Neural cell (in vitro differentiated cells): ENCODE data around the gene SUCO. TPM values are rescaled to one million over a fixed set of nuclear protein-coding genes. Genes with fewer than 3 reads are reported as not detected.

Source experiments
- H2AFZ ChIP-seq: fragments of 200-600, 300-800 bp; sonication (generic), shearing (Covaris generic); 2 replicates; pipeline ENCODE4 v1.6.0; 2014; ENCODE audit warnings: low read depth, mild to moderate bottlenecking, antibody characterized with exemption, low read length, moderate library complexity
- H3F3A ChIP-seq: fragments of 200-600 bp; shearing (Covaris generic); 2 replicates; pipeline ENCODE4 v1.6.1; 2016; ENCODE audit warnings: mild to moderate bottlenecking, moderate library complexity, mixed read lengths, antibody characterized with exemption, low read length; ENCODE audit not compliant: insufficient read depth, poor library complexity, severe bottlenecking
- H3K27ac ChIP-seq: fragments of 200-600, 300-800 bp; sonication (generic), shearing (Covaris generic); 2 replicates; pipeline ENCODE4 v1.5.1; 2014; ENCODE audit warnings: mild to moderate bottlenecking, low read length, moderate library complexity
- H3K27me3 ChIP-seq: fragments of 300-800, 200-600 bp; sonication (generic), shearing (Covaris generic); 2 replicates; pipeline ENCODE4 v1.6.0; 2014; ENCODE audit warnings: mild to moderate bottlenecking, low read depth, low read length, moderate library complexity; ENCODE audit not compliant: insufficient read depth
- H3K36me3 ChIP-seq: fragments of 300-800, 200-600 bp; sonication (generic), shearing (Covaris generic); 2 replicates; pipeline ENCODE4 v1.5.1; 2014; ENCODE audit warnings: mild to moderate bottlenecking, antibody characterized with exemption, low read length, moderate library complexity; ENCODE audit not compliant: insufficient read depth
- H3K4me2 ChIP-seq: fragments of 300-800, 200-600 bp; sonication (generic), shearing (Covaris generic); 2 replicates; pipeline ENCODE4 v1.6.0; 2014; ENCODE audit warnings: mild to moderate bottlenecking, low read length
- H3K4me3 ChIP-seq: fragments of 300-800, 200-600 bp; sonication (generic), shearing (Covaris generic); 2 replicates; pipeline ENCODE4 v1.5.1; 2014; ENCODE audit warnings: mild to moderate bottlenecking, low read length, moderate library complexity
- H3K79me2 ChIP-seq: fragments of 200-600 bp; shearing (Covaris generic); replicated peaks from 2 replicates; pipeline ENCODE4 v1.6.0; 2014; ENCODE audit warnings: mild to moderate bottlenecking, low read length, moderate library complexity; ENCODE audit not compliant: insufficient read depth
- H3K9ac ChIP-seq: fragments of 300-800, 200-600 bp; sonication (generic), shearing (Covaris generic); 2 replicates; pipeline ENCODE4 v1.6.1; 2016; ENCODE audit warnings: mild to moderate bottlenecking, low read length, mixed read lengths
- H3K9me2 ChIP-seq: fragments of 200-600 bp; shearing (Covaris generic); 2 replicates; pipeline ENCODE4 v1.6.1; 2016; ENCODE audit warnings: mild to moderate bottlenecking, low read length, mixed read lengths; ENCODE audit not compliant: insufficient read depth
- H3K9me3 ChIP-seq: fragments of 200-600, 300-800 bp; sonication (generic), shearing (Covaris generic); 2 replicates; pipeline ENCODE4 v1.6.1; 2016; ENCODE audit warnings: mild to moderate bottlenecking, mixed run types, low read length, moderate library complexity, mixed read lengths
- H4K20me1 ChIP-seq: fragments of 200-600 bp; shearing (Covaris generic); 2 replicates; pipeline ENCODE4 v1.6.1; 2016; ENCODE audit warnings: mild to moderate bottlenecking, mixed run types; ENCODE audit not compliant: insufficient read depth
- EP300 ChIP-seq: fragments of 450-650 bp; conservative IDR thresholded peaks from 2 replicates; pipeline ENCODE4 v1.6.1; 2014; ENCODE audit warnings: antibody characterized with exemption, mild to moderate bottlenecking, moderate library complexity; ENCODE audit not compliant: poor library complexity, severe bottlenecking
- EZH2 ChIP-seq: fragments of 200-600, 300-800 bp; shearing (Covaris generic), sonication (generic); IDR thresholded peaks from 2 replicates; pipeline ENCODE4 v1.6.1; 2014; ENCODE audit warnings: antibody characterized with exemption, low read length, borderline replicate concordance, mild to moderate bottlenecking; ENCODE audit not compliant: insufficient read depth, poor library complexity, severe bottlenecking
- MXI1 ChIP-seq: fragments of 450-650 bp; conservative IDR thresholded peaks from 2 replicates; pipeline ENCODE4 v1.6.1; 2014; ENCODE audit warnings: antibody characterized with exemption, mild to moderate bottlenecking; ENCODE audit not compliant: poor library complexity, severe bottlenecking
- POLR2AphosphoS5 ChIP-seq: IDR thresholded peaks from 2 replicates; pipeline ENCODE4 v1.6.1; 2012
- RAD21 ChIP-seq: fragments of 450-650 bp; conservative IDR thresholded peaks from 2 replicates; pipeline ENCODE4 v1.6.1; 2014; ENCODE audit warnings: antibody characterized with exemption, mild to moderate bottlenecking, moderate library complexity
- SMC3 ChIP-seq: fragments of 450-650 bp; conservative IDR thresholded peaks from 2 replicates; pipeline ENCODE4 v1.6.1; 2014; ENCODE audit warnings: antibody characterized with exemption, mild to moderate bottlenecking, moderate library complexity; ENCODE audit not compliant: poor library complexity
- TAF1 ChIP-seq: IDR thresholded peaks from 2 replicates; pipeline ENCODE4 v1.6.1; 2012; ENCODE audit warnings: low read depth
- polyA plus RNA-seq: library from polyadenylated mRNA; depleted of rRNA; stranded (reverse); fragments of >200 nt; gene quantifications from 2 replicates; pipeline ENCODE4 v1.2.3, GENCODE V29; 2014
- TF ChIP-seq, protein P1 (sequence below): IDR thresholded peaks from 2 replicates; pipeline ENCODE4 v1.6.1; 2012; ENCODE audit warnings: borderline replicate concordance
- TF ChIP-seq, protein P2 (sequence below): fragments of 450-650 bp; IDR thresholded peaks from 2 replicates; pipeline ENCODE4 v1.5.1; 2014; ENCODE audit warnings: antibody characterized with exemption, mild to moderate bottlenecking, moderate library complexity; ENCODE audit not compliant: poor library complexity, severe bottlenecking

SUCO gene
- polyA plus RNA-seq, 1 donor from 2014 or later: 43.4 TPM

DNA sequence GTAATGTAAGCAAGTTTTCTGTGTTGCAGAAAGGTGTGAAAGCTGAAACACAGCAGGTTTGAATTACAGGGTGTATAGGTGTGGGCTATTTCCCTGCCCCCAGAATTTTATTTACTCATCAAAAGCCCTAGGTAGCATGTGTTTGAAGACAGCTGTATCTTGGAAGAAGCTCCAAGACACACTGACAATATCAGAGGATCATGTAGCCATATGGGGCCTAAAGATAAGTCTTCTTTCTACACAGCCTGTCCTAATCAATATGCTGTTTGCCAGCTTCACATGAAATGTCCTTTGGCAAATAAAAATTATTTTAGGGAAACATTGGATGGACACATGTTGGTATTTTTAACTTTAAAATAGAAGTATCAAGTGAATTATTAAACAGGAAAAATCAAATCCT lies 17.5 kb upstream of the SUCO start:
- no peaks in the 10 kb centered on the region for H3K79me2 ChIP-seq
- H4K20me1 ChIP-seq: no peaks in the 10 kb centered on the region
- TF ChIP-seq TAF1 (no peak), EZH2 (no peak), POLR2AphosphoS5 (no peak), SMC3 (no peak), RAD21 (no peak), EP300 (no peak), MXI1 (no peak)
- TF ChIP-seq, protein P1, sequence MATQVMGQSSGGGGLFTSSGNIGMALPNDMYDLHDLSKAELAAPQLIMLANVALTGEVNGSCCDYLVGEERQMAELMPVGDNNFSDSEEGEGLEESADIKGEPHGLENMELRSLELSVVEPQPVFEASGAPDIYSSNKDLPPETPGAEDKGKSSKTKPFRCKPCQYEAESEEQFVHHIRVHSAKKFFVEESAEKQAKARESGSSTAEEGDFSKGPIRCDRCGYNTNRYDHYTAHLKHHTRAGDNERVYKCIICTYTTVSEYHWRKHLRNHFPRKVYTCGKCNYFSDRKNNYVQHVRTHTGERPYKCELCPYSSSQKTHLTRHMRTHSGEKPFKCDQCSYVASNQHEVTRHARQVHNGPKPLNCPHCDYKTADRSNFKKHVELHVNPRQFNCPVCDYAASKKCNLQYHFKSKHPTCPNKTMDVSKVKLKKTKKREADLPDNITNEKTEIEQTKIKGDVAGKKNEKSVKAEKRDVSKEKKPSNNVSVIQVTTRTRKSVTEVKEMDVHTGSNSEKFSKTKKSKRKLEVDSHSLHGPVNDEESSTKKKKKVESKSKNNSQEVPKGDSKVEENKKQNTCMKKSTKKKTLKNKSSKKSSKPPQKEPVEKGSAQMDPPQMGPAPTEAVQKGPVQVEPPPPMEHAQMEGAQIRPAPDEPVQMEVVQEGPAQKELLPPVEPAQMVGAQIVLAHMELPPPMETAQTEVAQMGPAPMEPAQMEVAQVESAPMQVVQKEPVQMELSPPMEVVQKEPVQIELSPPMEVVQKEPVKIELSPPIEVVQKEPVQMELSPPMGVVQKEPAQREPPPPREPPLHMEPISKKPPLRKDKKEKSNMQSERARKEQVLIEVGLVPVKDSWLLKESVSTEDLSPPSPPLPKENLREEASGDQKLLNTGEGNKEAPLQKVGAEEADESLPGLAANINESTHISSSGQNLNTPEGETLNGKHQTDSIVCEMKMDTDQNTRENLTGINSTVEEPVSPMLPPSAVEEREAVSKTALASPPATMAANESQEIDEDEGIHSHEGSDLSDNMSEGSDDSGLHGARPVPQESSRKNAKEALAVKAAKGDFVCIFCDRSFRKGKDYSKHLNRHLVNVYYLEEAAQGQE: no peak
- TF ChIP-seq, protein P2, sequence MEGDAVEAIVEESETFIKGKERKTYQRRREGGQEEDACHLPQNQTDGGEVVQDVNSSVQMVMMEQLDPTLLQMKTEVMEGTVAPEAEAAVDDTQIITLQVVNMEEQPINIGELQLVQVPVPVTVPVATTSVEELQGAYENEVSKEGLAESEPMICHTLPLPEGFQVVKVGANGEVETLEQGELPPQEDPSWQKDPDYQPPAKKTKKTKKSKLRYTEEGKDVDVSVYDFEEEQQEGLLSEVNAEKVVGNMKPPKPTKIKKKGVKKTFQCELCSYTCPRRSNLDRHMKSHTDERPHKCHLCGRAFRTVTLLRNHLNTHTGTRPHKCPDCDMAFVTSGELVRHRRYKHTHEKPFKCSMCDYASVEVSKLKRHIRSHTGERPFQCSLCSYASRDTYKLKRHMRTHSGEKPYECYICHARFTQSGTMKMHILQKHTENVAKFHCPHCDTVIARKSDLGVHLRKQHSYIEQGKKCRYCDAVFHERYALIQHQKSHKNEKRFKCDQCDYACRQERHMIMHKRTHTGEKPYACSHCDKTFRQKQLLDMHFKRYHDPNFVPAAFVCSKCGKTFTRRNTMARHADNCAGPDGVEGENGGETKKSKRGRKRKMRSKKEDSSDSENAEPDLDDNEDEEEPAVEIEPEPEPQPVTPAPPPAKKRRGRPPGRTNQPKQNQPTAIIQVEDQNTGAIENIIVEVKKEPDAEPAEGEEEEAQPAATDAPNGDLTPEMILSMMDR: no peak
- H3K36me3 ChIP-seq: no peaks in the 10 kb centered on the region
- no peak overlapping the region for H2AFZ ChIP-seq
- H3K4me2 ChIP-seq: no peak overlapping the region
- H3K9me3 ChIP-seq: no peaks in the 10 kb centered on the region
- no peak overlapping the region for H3K9ac ChIP-seq
- no peak overlapping the region for H3K4me3 ChIP-seq
- H3K27ac ChIP-seq: no peak overlapping the region
- no peaks in the 10 kb centered on the region for H3K27me3 ChIP-seq
- H3K9me2 ChIP-seq: no peaks in the 10 kb centered on the region
- H3F3A ChIP-seq: no peaks in the 10 kb centered on the region

DNA sequence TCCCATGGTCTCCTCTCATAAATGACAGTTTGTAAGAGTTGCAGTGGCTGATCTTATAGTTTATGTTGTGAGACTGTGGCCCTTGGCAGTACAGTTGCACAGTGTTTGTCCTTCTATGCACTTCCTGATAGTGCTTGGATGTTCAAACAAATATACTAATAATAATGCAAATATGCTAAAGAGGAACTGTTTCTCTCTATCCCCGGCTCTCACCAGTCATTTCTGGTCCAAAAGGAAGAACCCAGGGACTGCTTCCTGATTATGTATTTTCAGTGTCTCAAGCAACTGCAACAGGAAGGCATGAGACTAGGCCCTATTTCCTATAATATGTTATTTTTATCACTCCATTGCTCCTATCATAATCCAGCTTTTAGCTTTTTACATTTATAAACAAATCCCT lies 17.0 kb upstream of the SUCO start:
- Histone ChIP-seq H4K20me1 (no peaks in the 10 kb centered on the region), H3K4me3 (no peak overlapping the region), H3K27me3 (no peaks in the 10 kb centered on the region), H3K9me3 (no peaks in the 10 kb centered on the region), H3K79me2 (no peaks in the 10 kb centered on the region), H3F3A (no peaks in the 10 kb centered on the region), H3K36me3 (no peaks in the 10 kb centered on the region), H3K27ac (no peak overlapping the region), H3K9ac (no peak overlapping the region), H3K4me2 (no peak overlapping the region), H2AFZ (no peak overlapping the region), H3K9me2 (no peaks in the 10 kb centered on the region)
- no peak for TF ChIP-seq EP300
- TF ChIP-seq, protein P2: no peak
- TF ChIP-seq, protein P1: no peak
- no peak for TF ChIP-seq TAF1
- TF ChIP-seq MXI1: no peak
- no peak for TF ChIP-seq RAD21
- no peak for TF ChIP-seq EZH2
- no peak for TF ChIP-seq POLR2AphosphoS5
- no peak for TF ChIP-seq SMC3
